ENCODE data around the gene CADM1. TPM values are rescaled to one million over a fixed set of nuclear protein-coding genes. Genes with fewer than 3 reads are reported as not detected.

Gene CADM1
- total and polyA plus RNA-seq, 7 donors, result 0.69 to 25.2 (median 15.6) TPM

GRCh38 chr11:115147243-115147807, 356.9 kb downstream of the CADM1 start:
- WGBS, 2 donors, result 59 to 90% methylated on average over 7 of the region's 7 CpGs
- no peaks in the 10 kb centered on the region for H3K9me3 ChIP-seq
- no peak for DNase-seq
- peaks cover 0 to 5% (median 0%) of the 10 kb centered on the region in 3 donors for H3K27me3 ChIP-seq
- no peaks in the 10 kb centered on the region for H3K36me3 ChIP-seq
- no peak overlapping the region for H3K4me3 ChIP-seq
- no peak overlapping the region for H3K27ac ChIP-seq
- H3K4me1 ChIP-seq, result no peaks in the 10 kb centered on the region
- no peak for TF ChIP-seq EP300 (IDR thresholded peaks at IDR 0.05)
- TF ChIP-seq CTCF (IDR thresholded peaks at IDR 0.05), result no peak
- TF ChIP-seq POLR2AphosphoS5 (IDR thresholded peaks at IDR 0.05), result no peak
- TF ChIP-seq POLR2A (IDR thresholded peaks at IDR 0.05), result no peak
- intact Hi-C loops (cut with DNase I), result no loop called here

- no peak overlapping the region for H3K27ac ChIP-seq
- 71 to 80% methylated on average over 6 of the region's 6 CpGs for WGBS, 2 donors
Measured at GRCh38 chr11:115146425-115146824, 357.8 kb downstream of the CADM1 start.

GRCh38 chr11:115145324-115145723, 358.9 kb downstream of the CADM1 start:
- Histone ChIP-seq H3K4me3 (no peak overlapping the region), H3K4me1 (no peaks in the 10 kb centered on the region), H3K27ac (no peak overlapping the region), H3K27me3 (peaks cover 0 to 5% (median 0%) of the 10 kb centered on the region in 3 donors), H3K36me3 (no peaks in the 10 kb centered on the region), H3K9me3 (no peaks in the 10 kb centered on the region)
- DNase-seq, result no peak
- intact Hi-C loops (cut with DNase I), result no loop called here
- 73 to 82% methylated on average over 8 of the region's 8 CpGs for WGBS, 2 donors
- TF ChIP-seq CTCF (IDR thresholded peaks at IDR 0.05) (no peak), POLR2A (IDR thresholded peaks at IDR 0.05) (no peak), EP300 (IDR thresholded peaks at IDR 0.05) (no peak), POLR2AphosphoS5 (IDR thresholded peaks at IDR 0.05) (no peak)

More at GRCh38 chr11:115146425-115146824, 357.8 kb downstream of the CADM1 start:
- no peaks in the 10 kb centered on the region for H3K9me3 ChIP-seq
- peaks cover 0 to 5% (median 0%) of the 10 kb centered on the region in 3 donors for H3K27me3 ChIP-seq
- no peaks in the 10 kb centered on the region for H3K36me3 ChIP-seq
- TF ChIP-seq CTCF (IDR thresholded peaks at IDR 0.05) (no peak), POLR2A (IDR thresholded peaks at IDR 0.05) (no peak), EP300 (IDR thresholded peaks at IDR 0.05) (no peak), POLR2AphosphoS5 (IDR thresholded peaks at IDR 0.05) (no peak)
- no peak for DNase-seq
- no peak overlapping the region for H3K4me3 ChIP-seq
- intact Hi-C loops (cut with DNase I), result no loop called here
- no peaks in the 10 kb centered on the region for H3K4me1 ChIP-seq

- Histone ChIP-seq H3K4me1 (no peaks in the 10 kb centered on the region), H3K27me3 (peaks cover 0 to 5% (median 0%) of the 10 kb centered on the region in 3 donors), H3K9me3 (no peaks in the 10 kb centered on the region), H3K36me3 (no peaks in the 10 kb centered on the region), H3K27ac (no peak overlapping the region), H3K4me3 (no peak overlapping the region)
- intact Hi-C loops (cut with DNase I), result no loop called here
- WGBS, 2 donors, result 69 to 81% methylated on average over 7 of the region's 7 CpGs
- DNase-seq, result no peak
- TF ChIP-seq CTCF (IDR thresholded peaks at IDR 0.05) (no peak), POLR2AphosphoS5 (IDR thresholded peaks at IDR 0.05) (no peak), EP300 (IDR thresholded peaks at IDR 0.05) (no peak), POLR2A (IDR thresholded peaks at IDR 0.05) (no peak)
Measured at GRCh38 chr11:115144914-115145313, 359.3 kb downstream of the CADM1 start.

GRCh38 chr11:115144014-115144413, 360.2 kb downstream of the CADM1 start:
- H3K27me3 ChIP-seq, result peaks cover 0 to 5% (median 0%) of the 10 kb centered on the region in 3 donors
- no peaks in the 10 kb centered on the region for H3K36me3 ChIP-seq
- WGBS, 2 donors, result 85 to 86% methylated on average over 5 of the region's 5 CpGs
- no peak overlapping the region for H3K27ac ChIP-seq
- no peaks in the 10 kb centered on the region for H3K9me3 ChIP-seq
- no peak for DNase-seq
- H3K4me3 ChIP-seq, result no peak overlapping the region
- no peaks in the 10 kb centered on the region for H3K4me1 ChIP-seq
- TF ChIP-seq POLR2A (IDR thresholded peaks at IDR 0.05), result no peak
- TF ChIP-seq CTCF (IDR thresholded peaks at IDR 0.05), result no peak
- no peak for TF ChIP-seq EP300 (IDR thresholded peaks at IDR 0.05)
- TF ChIP-seq POLR2AphosphoS5 (IDR thresholded peaks at IDR 0.05), result no peak
- intact Hi-C loops (cut with DNase I), result no loop called here
